ENCODE data around the gene GPATCH4.
"Not testable (repeated sequence)": the region's sequence is repeated elsewhere in the genome, so short reads cannot be mapped to it uniquely, and the experiment has no call there.

The GPATCH4 gene

GRCh38 chr1:156574039-156574633 lies 27.1 kb downstream of the GPATCH4 start:
- no peak for DNase-seq (ENCODE audit: low read depth in 2 of 2)

- no peak for DNase-seq (ENCODE audit: low read depth in 2 of 2)
These were observed 28.6 kb downstream of the GPATCH4 start for GRCh38 chr1:156572663-156573018.

GRCh38 chr1:156571919-156572662 lies 29.2 kb downstream of the GPATCH4 start, which contains the start of gene IQGAP3:
IQGAP3 (minus strand) TSS chr1:156572565; CDS start chr1:156572529, 36 bp downstream.
- DNase-seq (ENCODE audit: low read depth in 2 of 2): peak; percentile 27 to 42

GRCh38 chr1:156571261-156571852 lies 29.9 kb downstream of the GPATCH4 start:
- no peak for DNase-seq (ENCODE audit: low read depth in 2 of 2)

GRCh38 chr1:156566436-156566835 lies 34.8 kb downstream of the GPATCH4 start:
- no peak for DNase-seq (ENCODE audit: low read depth in 2 of 2)

GRCh38 chr1:156565519-156565918 lies 35.8 kb downstream of the GPATCH4 start:
- no peak for DNase-seq (ENCODE audit: low read depth in 2 of 2)

- DNase-seq (ENCODE audit: low read depth in 2 of 2): no peak
These were observed 40.6 kb downstream of the GPATCH4 start for GRCh38 chr1:156560585-156561163.

- DNase-seq (ENCODE audit: low read depth in 2 of 2): no peak
These were observed 41.4 kb downstream of the GPATCH4 start for GRCh38 chr1:156559797-156560385.

- no peak for DNase-seq (ENCODE audit: low read depth in 2 of 2)
These were observed 42.0 kb downstream of the GPATCH4 start for GRCh38 chr1:156559086-156559796.

- DNase-seq (ENCODE audit: low read depth in 2 of 2): no peak
These were observed 44.9 kb downstream of the GPATCH4 start for GRCh38 chr1:156556354-156556753.

GRCh38 chr1:156555715-156556114 lies 45.6 kb downstream of the GPATCH4 start:
- no peak for DNase-seq (ENCODE audit: low read depth in 2 of 2)

- DNase-seq (ENCODE audit: low read depth in 2 of 2): no peak
These were observed 46.3 kb downstream of the GPATCH4 start for GRCh38 chr1:156554971-156555370.

GRCh38 chr1:156553860-156554485 lies 47.3 kb downstream of the GPATCH4 start:
- DNase-seq (ENCODE audit: low read depth in 2 of 2): no peak

- DNase-seq (ENCODE audit: low read depth in 2 of 2): not testable (repeated sequence)
These were observed 48.3 kb downstream of the GPATCH4 start for GRCh38 chr1:156552937-156553336.

- DNase-seq (ENCODE audit: low read depth in 2 of 2): no peak
These were observed 48.8 kb downstream of the GPATCH4 start for GRCh38 chr1:156552518-156552917.

- DNase-seq (ENCODE audit: low read depth in 2 of 2): no peak
These were observed 49.4 kb downstream of the GPATCH4 start for GRCh38 chr1:156551869-156552268.

- DNase-seq (ENCODE audit: low read depth in 2 of 2): no peak
These were observed 50.1 kb downstream of the GPATCH4 start for GRCh38 chr1:156551066-156551643.

GRCh38 chr1:156550346-156550745 lies 50.9 kb downstream of the GPATCH4 start:
- DNase-seq (ENCODE audit: low read depth in 2 of 2): no peak

- DNase-seq (ENCODE audit: low read depth in 2 of 2): no peak
These were observed 51.4 kb downstream of the GPATCH4 start for GRCh38 chr1:156549831-156550230.

GRCh38 chr1:156549390-156549789 lies 51.9 kb downstream of the GPATCH4 start:
- DNase-seq (ENCODE audit: low read depth in 2 of 2): no peak

- DNase-seq (ENCODE audit: low read depth in 2 of 2): no peak
These were observed 53.3 kb downstream of the GPATCH4 start for GRCh38 chr1:156547982-156548381.
